ENCODE results near the gene RNF150.

DNA sequence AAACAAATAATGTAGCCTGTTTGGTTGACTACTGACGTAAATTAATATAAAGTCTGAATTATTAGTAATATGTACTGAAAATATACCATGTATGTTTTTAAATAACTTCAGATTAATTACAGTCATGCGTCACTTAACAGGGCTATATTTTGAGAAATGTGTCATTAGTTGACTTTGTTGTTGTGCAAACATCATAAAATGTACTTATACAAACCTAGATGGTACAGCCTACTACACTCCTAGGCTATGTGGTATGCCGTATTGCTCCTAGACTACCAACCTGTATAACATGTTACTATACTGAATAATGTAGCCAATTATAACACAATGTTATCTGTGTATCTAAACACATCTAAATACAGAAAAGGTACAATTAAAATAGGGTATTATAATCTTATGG is 66.6 kb downstream of the RNF150 start:
- TF ChIP-seq CTCF (IDR thresholded peaks at IDR 0.05) (no peak), POLR2A (IDR thresholded peaks at IDR 0.05) (no peak), POLR2AphosphoS5 (IDR thresholded peaks at IDR 0.05) (no peak), EP300 (IDR thresholded peaks at IDR 0.05) (no peak)

Measured in sigmoid colon (tissue), 4 donors.